OCI-LY1 (cell line): ENCODE measurements around the gene PTPMT1.

Experiments
- CTCF ChIP-seq: fragments of 200-600 bp; sonication (generic), shearing (Covaris generic); IDR thresholded peaks from 2 replicates; pipeline ENCODE4 v1.5.1; 2017; ENCODE audit warnings: mild to moderate bottlenecking, antibody characterized with exemption, low read length, moderate library complexity, mixed read lengths
- EZH2 ChIP-seq: fragments of 200-600 bp; sonication (generic), shearing (Covaris generic); IDR thresholded peaks from 2 replicates; pipeline ENCODE4 v1.8.0; 2017; ENCODE audit warnings: borderline replicate concordance, mixed run types, mild to moderate bottlenecking, antibody characterized with exemption, low read length, moderate library complexity, mixed read lengths

GRCh38 chr11:47577460-47578041 is 12.2 kb downstream of the PTPMT1 start:
- no peak for TF ChIP-seq CTCF
- no peak for TF ChIP-seq EZH2
